WTC11 (cell line): Measurements from ENCODE around the gene RANBP9. TPM values are rescaled to one million over a fixed set of nuclear protein-coding genes. Genes with fewer than 3 reads are reported as not detected.

Source experiments
- ATAC-seq: fragments of 200-7000 bp; cut with Tn5 transposase; 2 replicates; pipeline ENCODE4 v1.10.0; 2021; ENCODE audit warnings: mild to moderate bottlenecking, moderate library complexity
- CTCF ChIA-PET: fragments of 300-600 bp; sonication (Branson Sonifier 250); formaldehyde crosslinking; loops from one replicate; lab custom pipeline; 2021; ENCODE audit warnings: antibody characterized with exemption; lab: Charles Lee
- POLR2A ChIA-PET: fragments of 350-600 bp; sonication (Branson Sonifier 250); formaldehyde crosslinking; loops from one replicate; lab custom pipeline; 2021; ENCODE audit warnings: antibody characterized with exemption; lab: Charles Lee
- DNase-seq: peaks from one replicate; pipeline ENCODE4 v3.0.0; 2021; ENCODE audit warnings: low spot score
- H3K27ac Mint-ChIP-seq: 2 replicates; pipeline ENCODE4 v1.8.0; 2021; ENCODE audit warnings: mixed read lengths
- H3K27me3 Mint-ChIP-seq: 2 replicates; pipeline ENCODE4 v1.8.0; 2021; ENCODE audit warnings: low read depth, mild to moderate bottlenecking, moderate library complexity, mixed read lengths
- H3K36me3 Mint-ChIP-seq: 2 replicates; pipeline ENCODE4 v1.8.0; 2021; ENCODE audit warnings: mixed read lengths
- H3K4me1 Mint-ChIP-seq: 2 replicates; pipeline ENCODE4 v1.8.0; 2022; ENCODE audit warnings: mixed read lengths
- H3K4me3 Mint-ChIP-seq: 2 replicates; pipeline ENCODE4 v1.8.0; 2021; ENCODE audit warnings: mild to moderate bottlenecking, moderate library complexity, mixed read lengths
- H3K9me3 Mint-ChIP-seq: 2 replicates; pipeline ENCODE4 v1.8.0; 2021; ENCODE audit warnings: mixed read lengths
- AFF4 ChIP-seq: sonication (generic); formaldehyde crosslinking; IDR thresholded peaks from 2 replicates; pipeline ENCODE4 v1.8.1; 2023; ENCODE audit warnings: mild to moderate bottlenecking, missing genetic modification reagents, borderline replicate concordance
- GABPB1 ChIP-seq: sonication (generic); formaldehyde crosslinking; IDR thresholded peaks from 2 replicates; pipeline ENCODE4 v1.8.1; 2023; ENCODE audit warnings: mild to moderate bottlenecking, missing genetic modification reagents
- HMGA2 ChIP-seq: fragments of 250-450 bp; sonication (Bioruptor Pico); IDR thresholded peaks from 2 replicates; pipeline ENCODE4 v1.4.0; 2021; ENCODE audit warnings: mild to moderate bottlenecking, moderate library complexity
- IRF2 ChIP-seq: sonication (generic); formaldehyde crosslinking; IDR thresholded peaks from 2 replicates; pipeline ENCODE4 v1.8.0; 2022; ENCODE audit warnings: low read depth, missing genetic modification reagents, borderline replicate concordance
- MAX ChIP-seq: sonication (generic); formaldehyde crosslinking; IDR thresholded peaks from 2 replicates; pipeline ENCODE4 v1.8.0; 2022; ENCODE audit warnings: mild to moderate bottlenecking, missing genetic modification reagents
- MXD4 ChIP-seq: fragments of 250-450 bp; sonication (Bioruptor Pico); IDR thresholded peaks from 2 replicates; pipeline ENCODE4 v1.8.0; 2021; ENCODE audit warnings: mild to moderate bottlenecking, moderate library complexity, borderline replicate concordance
- NFATC4 ChIP-seq: fragments of 250-450 bp; sonication (Bioruptor Pico); IDR thresholded peaks from 2 replicates; pipeline ENCODE4 v1.9.0; 2021; ENCODE audit warnings: mild to moderate bottlenecking
- NR2C2 ChIP-seq: sonication (generic); formaldehyde crosslinking; IDR thresholded peaks from 2 replicates; pipeline ENCODE4 v1.8.0; 2022; ENCODE audit warnings: mild to moderate bottlenecking, missing genetic modification reagents
- OVOL2 ChIP-seq: fragments of 250-450 bp; sonication (Bioruptor Pico); IDR thresholded peaks from 2 replicates; pipeline ENCODE4 v1.9.0; 2021; ENCODE audit warnings: mild to moderate bottlenecking, borderline replicate concordance
- SMAD3 ChIP-seq: sonication (generic); formaldehyde crosslinking; IDR thresholded peaks from 2 replicates; pipeline ENCODE4 v1.8.0; 2022; ENCODE audit warnings: missing genetic modification reagents, mild to moderate bottlenecking, borderline replicate concordance
- TEAD4 ChIP-seq: sonication (generic); formaldehyde crosslinking; IDR thresholded peaks from 2 replicates; pipeline ENCODE4 v1.8.0; 2022; ENCODE audit warnings: mild to moderate bottlenecking, missing genetic modification reagents
- TP53 ChIP-seq: sonication (generic); formaldehyde crosslinking; IDR thresholded peaks from 2 replicates; pipeline ENCODE4 v1.8.1; 2023; ENCODE audit warnings: mild to moderate bottlenecking, missing genetic modification reagents
- ZNF121 ChIP-seq: sonication (generic); formaldehyde crosslinking; IDR thresholded peaks from 2 replicates; pipeline ENCODE4 v1.8.0; 2023; ENCODE audit warnings: missing genetic modification reagents
- ZNF263 ChIP-seq: sonication (generic); formaldehyde crosslinking; IDR thresholded peaks from 2 replicates; pipeline ENCODE4 v1.8.1; 2022; ENCODE audit warnings: low read depth, mild to moderate bottlenecking, moderate library complexity, missing genetic modification reagents
- ZNF317 ChIP-seq: sonication (generic); formaldehyde crosslinking; IDR thresholded peaks from 2 replicates; pipeline ENCODE4 v1.8.1; 2023; ENCODE audit warnings: low read depth, mild to moderate bottlenecking, moderate library complexity, missing genetic modification reagents, borderline replicate concordance
- ZNF532 ChIP-seq: fragments of 250-450 bp; sonication (Bioruptor Pico); IDR thresholded peaks from 2 replicates; pipeline ENCODE4 v1.9.0; 2021; ENCODE audit warnings: mild to moderate bottlenecking, borderline replicate concordance
- total RNA-seq: library from RNA; stranded (reverse); gene quantifications from 3 replicates; pipeline ENCODE4 v1.2.3, GENCODE V29; 2021
- TF ChIP-seq, protein P1 (sequence below): sonication (generic); formaldehyde crosslinking; IDR thresholded peaks from 2 replicates; pipeline ENCODE4 v1.8.1; 2022; ENCODE audit warnings: missing genetic modification reagents, borderline replicate concordance
- TF ChIP-seq, protein P2 (sequence below): sonication (generic); formaldehyde crosslinking; IDR thresholded peaks from 2 replicates; pipeline ENCODE4 v1.8.0; 2022; ENCODE audit warnings: mild to moderate bottlenecking, missing genetic modification reagents
- TF ChIP-seq, protein P3 (sequence below): fragments of 250-450 bp; sonication (Bioruptor Pico); IDR thresholded peaks from 2 replicates; pipeline ENCODE4 v1.8.0; 2021; ENCODE audit warnings: mild to moderate bottlenecking

RANBP9 gene
- total RNA-seq, 1 experiment from 2014 or later = 33.4 TPM

DNA sequence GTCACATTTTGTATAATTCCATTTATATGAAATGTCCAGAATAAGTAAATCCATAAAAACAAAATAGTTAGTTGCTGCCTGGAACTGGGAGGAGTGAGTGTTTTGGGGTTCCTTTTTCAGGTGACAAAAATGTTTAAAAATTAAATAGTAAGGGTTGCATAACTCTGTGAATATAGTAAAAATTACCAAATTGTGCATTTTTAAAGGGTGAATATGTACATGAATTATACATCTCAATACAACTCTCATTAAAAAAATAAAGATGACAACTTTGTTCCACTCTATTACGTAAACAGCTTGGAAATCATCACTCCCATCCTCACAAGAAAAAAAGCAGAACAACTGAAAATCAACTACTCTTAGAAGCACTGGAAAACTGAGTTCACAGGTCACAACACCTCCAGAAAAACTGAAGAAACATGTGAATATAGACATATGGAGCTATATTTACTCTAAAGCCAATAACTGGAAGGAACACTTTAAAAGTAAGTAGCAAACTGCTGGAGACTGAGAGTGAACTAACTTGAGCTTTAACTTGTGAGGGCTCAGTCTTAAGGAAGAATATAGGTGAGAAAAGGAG, 40.0 kb downstream of the RANBP9 start:
- Mint-ChIP-seq H3K4me3 (no peak overlapping the region), H3K36me3 (peaks cover 8% of the 10 kb centered on the region), H3K4me1 (peaks cover 45% of the 10 kb centered on the region), H3K27me3 (no peaks in the 10 kb centered on the region), H3K9me3 (peaks cover 5% of the 10 kb centered on the region), H3K27ac (peak overlapping the region; percentile 10; the same call in 1 of the 2 replicates)
- DNase-seq = no peak
- ChIA-PET POLR2A (no interaction called here), CTCF (interaction anchor here (0.6 to 2.6 kb wide), 3 partner anchors 47 to 336 kb away, joined by 3 to 9 read pairs (median 3); partner anchors contain the start of gene NOL7)
- ATAC-seq = no peak
- no peak for TF ChIP-seq IRF2
- TF ChIP-seq MAX (CRISPR knock-in tag) = no peak
- TF ChIP-seq GABPB1 (CRISPR knock-in tag) = no peak
- no peak for TF ChIP-seq NR2C2
- TF ChIP-seq OVOL2 (CRISPR knock-in tag) = no peak
- TF ChIP-seq NFATC4 = no peak
- no peak for TF ChIP-seq ZNF532 (CRISPR knock-in tag)
- TF ChIP-seq, protein P1, sequence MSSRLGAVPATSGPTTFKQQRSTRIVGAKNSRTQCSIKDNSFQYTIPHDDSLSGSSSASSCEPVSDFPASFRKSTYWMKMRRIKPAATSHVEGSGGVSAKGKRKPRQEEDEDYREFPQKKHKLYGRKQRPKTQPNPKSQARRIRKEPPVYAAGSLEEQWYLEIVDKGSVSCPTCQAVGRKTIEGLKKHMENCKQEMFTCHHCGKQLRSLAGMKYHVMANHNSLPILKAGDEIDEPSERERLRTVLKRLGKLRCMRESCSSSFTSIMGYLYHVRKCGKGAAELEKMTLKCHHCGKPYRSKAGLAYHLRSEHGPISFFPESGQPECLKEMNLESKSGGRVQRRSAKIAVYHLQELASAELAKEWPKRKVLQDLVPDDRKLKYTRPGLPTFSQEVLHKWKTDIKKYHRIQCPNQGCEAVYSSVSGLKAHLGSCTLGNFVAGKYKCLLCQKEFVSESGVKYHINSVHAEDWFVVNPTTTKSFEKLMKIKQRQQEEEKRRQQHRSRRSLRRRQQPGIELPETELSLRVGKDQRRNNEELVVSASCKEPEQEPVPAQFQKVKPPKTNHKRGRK (CRISPR knock-in tag) = no peak
- TF ChIP-seq MXD4 (CRISPR knock-in tag) = no peak
- TF ChIP-seq, protein P2, sequence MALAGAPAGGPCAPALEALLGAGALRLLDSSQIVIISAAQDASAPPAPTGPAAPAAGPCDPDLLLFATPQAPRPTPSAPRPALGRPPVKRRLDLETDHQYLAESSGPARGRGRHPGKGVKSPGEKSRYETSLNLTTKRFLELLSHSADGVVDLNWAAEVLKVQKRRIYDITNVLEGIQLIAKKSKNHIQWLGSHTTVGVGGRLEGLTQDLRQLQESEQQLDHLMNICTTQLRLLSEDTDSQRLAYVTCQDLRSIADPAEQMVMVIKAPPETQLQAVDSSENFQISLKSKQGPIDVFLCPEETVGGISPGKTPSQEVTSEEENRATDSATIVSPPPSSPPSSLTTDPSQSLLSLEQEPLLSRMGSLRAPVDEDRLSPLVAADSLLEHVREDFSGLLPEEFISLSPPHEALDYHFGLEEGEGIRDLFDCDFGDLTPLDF (CRISPR knock-in tag) = no peak
- no peak for TF ChIP-seq ZNF121 (CRISPR knock-in tag)

DNA sequence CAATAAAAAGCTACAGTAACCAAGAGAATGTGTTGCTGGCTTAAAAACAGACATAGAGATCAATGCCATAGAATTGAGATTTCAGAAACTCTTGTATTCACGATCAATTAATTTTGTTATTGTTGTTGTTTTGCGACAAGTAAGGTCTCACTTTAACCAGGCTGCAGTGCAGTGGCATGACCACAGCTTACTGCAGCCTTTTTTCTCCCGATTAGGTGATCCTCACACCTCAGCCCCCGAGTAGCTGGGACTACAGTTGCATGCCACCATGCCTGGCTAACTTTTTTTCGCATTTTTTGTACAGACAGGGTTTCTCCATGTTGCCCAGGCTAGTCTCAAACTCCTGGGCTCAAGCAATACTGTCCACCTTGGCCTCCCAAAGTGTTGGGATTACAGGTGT, 42.2 kb downstream of the RANBP9 start:
- no peak; the same call in 1 of the 2 replicates for ATAC-seq

More for the DNA sequence above, 42.2 kb downstream of the RANBP9 start:
- no peak for DNase-seq
- peaks cover 44% of the 10 kb centered on the region for H3K4me1 Mint-ChIP-seq
- CTCF ChIA-PET = interaction anchor here (0.6 kb wide), 1 partner anchor 26 kb away, joined by 4 read pairs; no protein-coding TSS in a partner anchor
- H3K27me3 Mint-ChIP-seq = no peaks in the 10 kb centered on the region
- peak overlapping the region; percentile 69 for H3K27ac Mint-ChIP-seq
- H3K36me3 Mint-ChIP-seq = peaks cover 6% of the 10 kb centered on the region
- POLR2A ChIA-PET = no interaction called here
- 0 out of 2 replicates have a peak, but pooled peaks cover 3% of the 10 kb centered on the region for H3K9me3 Mint-ChIP-seq
- TF ChIP-seq SMAD3 (no peak), HMGA2 (no peak), TP53 (CRISPR knock-in tag) (no peak), TEAD4 (CRISPR knock-in tag) (no peak), ZNF317 (no peak), ZNF263 (CRISPR knock-in tag) (no peak), AFF4 (CRISPR knock-in tag) (no peak)
- TF ChIP-seq, protein P3, sequence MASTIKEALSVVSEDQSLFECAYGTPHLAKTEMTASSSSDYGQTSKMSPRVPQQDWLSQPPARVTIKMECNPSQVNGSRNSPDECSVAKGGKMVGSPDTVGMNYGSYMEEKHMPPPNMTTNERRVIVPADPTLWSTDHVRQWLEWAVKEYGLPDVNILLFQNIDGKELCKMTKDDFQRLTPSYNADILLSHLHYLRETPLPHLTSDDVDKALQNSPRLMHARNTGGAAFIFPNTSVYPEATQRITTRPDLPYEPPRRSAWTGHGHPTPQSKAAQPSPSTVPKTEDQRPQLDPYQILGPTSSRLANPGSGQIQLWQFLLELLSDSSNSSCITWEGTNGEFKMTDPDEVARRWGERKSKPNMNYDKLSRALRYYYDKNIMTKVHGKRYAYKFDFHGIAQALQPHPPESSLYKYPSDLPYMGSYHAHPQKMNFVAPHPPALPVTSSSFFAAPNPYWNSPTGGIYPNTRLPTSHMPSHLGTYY = no peak
- TF ChIP-seq, protein P1 (CRISPR knock-in tag) = no peak
- no peak overlapping the region for H3K4me3 Mint-ChIP-seq
